Adrenal gland (tissue), 5 donors: ENCODE data around the gene PLS1.

Source experiments
- POLR2A ChIP-seq, 2 donors: fragments of 450-650 bp; IDR thresholded peaks; one replicate each; pipeline ENCODE4 v1.6.1; 2017; ENCODE audit warnings: antibody characterized with exemption in 2 of 2, mild to moderate bottlenecking in 2 of 2, moderate library complexity in 1 of 2
- TF ChIP-seq, protein P1 (sequence below), 6 experiments: fragments of 450-650 bp in 4 of 6; fragments of 200-600 bp in 2 of 6; sonication (generic) in 1 of 6; IDR thresholded peaks; 1 replicate in 5 of 6; 2 replicates in 1 of 6; pipeline versions ENCODE4 v1.5.1 to v1.8.0; 2016 to 2021; ENCODE audit warnings: antibody characterized with exemption in 6 of 6, mild to moderate bottlenecking in 2 of 6, moderate library complexity in 1 of 6
- donor health status: DM: no; HTN: no; CAD: no.

DNA sequence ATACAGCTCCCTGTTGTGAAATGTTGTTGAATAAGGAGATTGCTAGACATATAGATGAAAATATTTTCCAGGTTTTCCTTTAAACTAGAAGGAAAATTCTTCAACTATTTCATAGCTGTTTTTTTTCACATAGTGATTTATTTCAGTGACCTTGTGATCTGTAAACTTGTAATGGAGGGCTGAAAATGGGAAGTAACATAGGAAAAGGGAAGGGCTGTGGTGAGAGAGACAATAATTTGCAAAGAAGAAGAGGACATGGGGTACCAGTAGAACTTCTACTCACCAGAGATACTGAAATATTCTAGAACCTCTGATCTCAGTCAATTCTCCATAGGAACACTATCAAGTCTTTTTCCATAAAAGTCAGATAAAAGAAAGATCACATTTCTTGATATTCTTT is 60.4 kb downstream of the PLS1 start:
- TF ChIP-seq, protein P1, sequence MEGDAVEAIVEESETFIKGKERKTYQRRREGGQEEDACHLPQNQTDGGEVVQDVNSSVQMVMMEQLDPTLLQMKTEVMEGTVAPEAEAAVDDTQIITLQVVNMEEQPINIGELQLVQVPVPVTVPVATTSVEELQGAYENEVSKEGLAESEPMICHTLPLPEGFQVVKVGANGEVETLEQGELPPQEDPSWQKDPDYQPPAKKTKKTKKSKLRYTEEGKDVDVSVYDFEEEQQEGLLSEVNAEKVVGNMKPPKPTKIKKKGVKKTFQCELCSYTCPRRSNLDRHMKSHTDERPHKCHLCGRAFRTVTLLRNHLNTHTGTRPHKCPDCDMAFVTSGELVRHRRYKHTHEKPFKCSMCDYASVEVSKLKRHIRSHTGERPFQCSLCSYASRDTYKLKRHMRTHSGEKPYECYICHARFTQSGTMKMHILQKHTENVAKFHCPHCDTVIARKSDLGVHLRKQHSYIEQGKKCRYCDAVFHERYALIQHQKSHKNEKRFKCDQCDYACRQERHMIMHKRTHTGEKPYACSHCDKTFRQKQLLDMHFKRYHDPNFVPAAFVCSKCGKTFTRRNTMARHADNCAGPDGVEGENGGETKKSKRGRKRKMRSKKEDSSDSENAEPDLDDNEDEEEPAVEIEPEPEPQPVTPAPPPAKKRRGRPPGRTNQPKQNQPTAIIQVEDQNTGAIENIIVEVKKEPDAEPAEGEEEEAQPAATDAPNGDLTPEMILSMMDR (IDR thresholded peaks at IDR 0.05), result no peak
- TF ChIP-seq POLR2A (IDR thresholded peaks at IDR 0.05), result no peak
